ENCODE results near the gene PDGFD. TPM values are rescaled to one million over a fixed set of nuclear protein-coding genes. Genes with fewer than 3 reads are reported as not detected.

The PDGFD gene
- total RNA-seq, 1 experiment from 2014 or later = 2.6 TPM

DNA sequence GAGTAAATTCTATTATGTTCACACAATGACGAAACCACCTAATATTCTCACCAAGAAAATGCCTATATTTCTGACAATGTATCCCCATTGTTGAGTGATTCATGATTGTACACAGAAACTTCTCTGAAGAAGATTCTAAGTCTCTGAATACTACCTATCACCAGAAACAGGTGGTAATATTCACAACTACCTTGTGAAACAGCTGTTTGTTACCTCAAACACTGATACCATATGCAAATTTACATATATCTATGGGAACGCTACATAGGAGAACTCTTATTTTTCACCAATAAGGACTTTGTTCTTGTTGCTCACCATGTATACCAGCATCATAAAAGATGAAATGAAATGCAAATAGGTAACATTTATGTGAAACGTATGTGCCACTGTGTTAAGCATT is 59.3 kb downstream of the PDGFD start:
- DNase-seq (ENCODE audit: low spot score) (no peak), ATAC-seq (no peak)
- TF ChIP-seq, protein P1, sequence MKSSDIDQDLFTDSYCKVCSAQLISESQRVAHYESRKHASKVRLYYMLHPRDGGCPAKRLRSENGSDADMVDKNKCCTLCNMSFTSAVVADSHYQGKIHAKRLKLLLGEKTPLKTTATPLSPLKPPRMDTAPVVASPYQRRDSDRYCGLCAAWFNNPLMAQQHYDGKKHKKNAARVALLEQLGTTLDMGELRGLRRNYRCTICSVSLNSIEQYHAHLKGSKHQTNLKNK (CRISPR knock-in tag; IDR thresholded peaks at IDR 0.05) = no peak
- TF ChIP-seq, protein P2, sequence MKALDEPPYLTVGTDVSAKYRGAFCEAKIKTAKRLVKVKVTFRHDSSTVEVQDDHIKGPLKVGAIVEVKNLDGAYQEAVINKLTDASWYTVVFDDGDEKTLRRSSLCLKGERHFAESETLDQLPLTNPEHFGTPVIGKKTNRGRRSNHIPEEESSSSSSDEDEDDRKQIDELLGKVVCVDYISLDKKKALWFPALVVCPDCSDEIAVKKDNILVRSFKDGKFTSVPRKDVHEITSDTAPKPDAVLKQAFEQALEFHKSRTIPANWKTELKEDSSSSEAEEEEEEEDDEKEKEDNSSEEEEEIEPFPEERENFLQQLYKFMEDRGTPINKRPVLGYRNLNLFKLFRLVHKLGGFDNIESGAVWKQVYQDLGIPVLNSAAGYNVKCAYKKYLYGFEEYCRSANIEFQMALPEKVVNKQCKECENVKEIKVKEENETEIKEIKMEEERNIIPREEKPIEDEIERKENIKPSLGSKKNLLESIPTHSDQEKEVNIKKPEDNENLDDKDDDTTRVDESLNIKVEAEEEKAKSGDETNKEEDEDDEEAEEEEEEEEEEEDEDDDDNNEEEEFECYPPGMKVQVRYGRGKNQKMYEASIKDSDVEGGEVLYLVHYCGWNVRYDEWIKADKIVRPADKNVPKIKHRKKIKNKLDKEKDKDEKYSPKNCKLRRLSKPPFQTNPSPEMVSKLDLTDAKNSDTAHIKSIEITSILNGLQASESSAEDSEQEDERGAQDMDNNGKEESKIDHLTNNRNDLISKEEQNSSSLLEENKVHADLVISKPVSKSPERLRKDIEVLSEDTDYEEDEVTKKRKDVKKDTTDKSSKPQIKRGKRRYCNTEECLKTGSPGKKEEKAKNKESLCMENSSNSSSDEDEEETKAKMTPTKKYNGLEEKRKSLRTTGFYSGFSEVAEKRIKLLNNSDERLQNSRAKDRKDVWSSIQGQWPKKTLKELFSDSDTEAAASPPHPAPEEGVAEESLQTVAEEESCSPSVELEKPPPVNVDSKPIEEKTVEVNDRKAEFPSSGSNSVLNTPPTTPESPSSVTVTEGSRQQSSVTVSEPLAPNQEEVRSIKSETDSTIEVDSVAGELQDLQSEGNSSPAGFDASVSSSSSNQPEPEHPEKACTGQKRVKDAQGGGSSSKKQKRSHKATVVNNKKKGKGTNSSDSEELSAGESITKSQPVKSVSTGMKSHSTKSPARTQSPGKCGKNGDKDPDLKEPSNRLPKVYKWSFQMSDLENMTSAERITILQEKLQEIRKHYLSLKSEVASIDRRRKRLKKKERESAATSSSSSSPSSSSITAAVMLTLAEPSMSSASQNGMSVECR (CRISPR knock-in tag; IDR thresholded peaks at IDR 0.05; ENCODE audit: borderline replicate concordance) = no peak
- no peak for TF ChIP-seq OVOL2 (CRISPR knock-in tag; IDR thresholded peaks at IDR 0.05; ENCODE audit: borderline replicate concordance)
- TF ChIP-seq, protein P3, sequence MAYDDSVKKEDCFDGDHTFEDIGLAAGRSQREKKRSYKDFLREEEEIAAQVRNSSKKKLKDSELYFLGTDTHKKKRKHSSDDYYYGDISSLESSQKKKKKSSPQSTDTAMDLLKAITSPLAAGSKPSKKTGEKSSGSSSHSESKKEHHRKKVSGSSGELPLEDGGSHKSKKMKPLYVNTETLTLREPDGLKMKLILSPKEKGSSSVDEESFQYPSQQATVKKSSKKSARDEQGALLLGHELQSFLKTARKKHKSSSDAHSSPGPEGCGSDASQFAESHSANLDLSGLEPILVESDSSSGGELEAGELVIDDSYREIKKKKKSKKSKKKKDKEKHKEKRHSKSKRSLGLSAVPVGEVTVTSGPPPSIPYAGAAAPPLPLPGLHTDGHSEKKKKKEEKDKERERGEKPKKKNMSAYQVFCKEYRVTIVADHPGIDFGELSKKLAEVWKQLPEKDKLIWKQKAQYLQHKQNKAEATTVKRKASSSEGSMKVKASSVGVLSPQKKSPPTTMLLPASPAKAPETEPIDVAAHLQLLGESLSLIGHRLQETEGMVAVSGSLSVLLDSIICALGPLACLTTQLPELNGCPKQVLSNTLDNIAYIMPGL (CRISPR knock-in tag; IDR thresholded peaks at IDR 0.05) = no peak
- TF ChIP-seq JAZF1 (CRISPR knock-in tag; IDR thresholded peaks at IDR 0.05) = no peak
- no peak for TF ChIP-seq RORB (CRISPR knock-in tag; IDR thresholded peaks at IDR 0.05)
- TF ChIP-seq, protein P4, sequence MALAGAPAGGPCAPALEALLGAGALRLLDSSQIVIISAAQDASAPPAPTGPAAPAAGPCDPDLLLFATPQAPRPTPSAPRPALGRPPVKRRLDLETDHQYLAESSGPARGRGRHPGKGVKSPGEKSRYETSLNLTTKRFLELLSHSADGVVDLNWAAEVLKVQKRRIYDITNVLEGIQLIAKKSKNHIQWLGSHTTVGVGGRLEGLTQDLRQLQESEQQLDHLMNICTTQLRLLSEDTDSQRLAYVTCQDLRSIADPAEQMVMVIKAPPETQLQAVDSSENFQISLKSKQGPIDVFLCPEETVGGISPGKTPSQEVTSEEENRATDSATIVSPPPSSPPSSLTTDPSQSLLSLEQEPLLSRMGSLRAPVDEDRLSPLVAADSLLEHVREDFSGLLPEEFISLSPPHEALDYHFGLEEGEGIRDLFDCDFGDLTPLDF (CRISPR knock-in tag; IDR thresholded peaks at IDR 0.05) = no peak
- peaks cover 5% of the 10 kb centered on the region; the same call in 1 of the 2 replicates for H3K9me3 Mint-ChIP-seq
- H3K4me1 Mint-ChIP-seq = no peaks in the 10 kb centered on the region
- ChIA-PET CTCF (no interaction called here), POLR2A (no interaction called here)
- H3K36me3 Mint-ChIP-seq = peaks cover 2% of the 10 kb centered on the region; the same call in 1 of the 2 replicates
- H3K27ac Mint-ChIP-seq = no peak overlapping the region
- H3K27me3 Mint-ChIP-seq (ENCODE audit: low read depth) = no peaks in the 10 kb centered on the region
- H3K4me3 Mint-ChIP-seq = no peak overlapping the region

DNA sequence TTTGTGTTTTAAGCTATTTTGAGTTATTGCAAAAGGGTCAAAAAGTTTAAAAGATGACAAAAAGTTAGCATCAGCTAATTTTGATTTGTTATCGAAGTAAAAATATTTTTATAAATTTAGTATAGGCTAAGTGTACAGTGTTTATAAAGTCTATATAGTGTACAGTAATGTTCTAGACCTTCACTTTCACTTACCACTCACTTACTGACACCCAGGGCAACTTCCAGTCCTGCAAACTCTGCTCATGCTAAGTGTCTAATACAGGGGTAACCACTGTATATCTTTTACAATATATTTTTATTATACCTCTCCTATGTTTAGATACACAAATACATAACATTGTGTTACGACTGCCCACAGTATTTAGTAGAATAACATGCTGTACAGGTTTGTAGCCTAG is 59.7 kb downstream of the PDGFD start:
- H3K4me1 Mint-ChIP-seq = no peaks in the 10 kb centered on the region
- peaks cover 5% of the 10 kb centered on the region; the same call in 1 of the 2 replicates for H3K9me3 Mint-ChIP-seq
- DNase-seq (ENCODE audit: low spot score) (no peak), ATAC-seq (no peak)
- no peak overlapping the region for H3K4me3 Mint-ChIP-seq
- no peak overlapping the region for H3K27ac Mint-ChIP-seq
- CTCF ChIA-PET = no interaction called here
- H3K36me3 Mint-ChIP-seq = peaks cover 2% of the 10 kb centered on the region; the same call in 1 of the 2 replicates
- H3K27me3 Mint-ChIP-seq (ENCODE audit: low read depth) = no peaks in the 10 kb centered on the region
- POLR2A ChIA-PET = no interaction called here
- TF ChIP-seq IRF2 (CRISPR knock-in tag; IDR thresholded peaks at IDR 0.05; ENCODE audit: borderline replicate concordance, low read depth) (no peak), NFYB (CRISPR knock-in tag; conservative IDR thresholded peaks at IDR 0.05; ENCODE audit: low read depth) (no peak), SMAD4 (CRISPR knock-in tag; IDR thresholded peaks at IDR 0.05) (no peak), ZNF263 (CRISPR knock-in tag; IDR thresholded peaks at IDR 0.05; ENCODE audit: low read depth) (no peak), ZNF396 (CRISPR knock-in tag; IDR thresholded peaks at IDR 0.05; ENCODE audit: borderline replicate concordance) (no peak), CREB1 (CRISPR knock-in tag; IDR thresholded peaks at IDR 0.05) (no peak), TCF7 (CRISPR knock-in tag; IDR thresholded peaks at IDR 0.05; ENCODE audit: low read depth) (no peak)
- TF ChIP-seq, protein P5, sequence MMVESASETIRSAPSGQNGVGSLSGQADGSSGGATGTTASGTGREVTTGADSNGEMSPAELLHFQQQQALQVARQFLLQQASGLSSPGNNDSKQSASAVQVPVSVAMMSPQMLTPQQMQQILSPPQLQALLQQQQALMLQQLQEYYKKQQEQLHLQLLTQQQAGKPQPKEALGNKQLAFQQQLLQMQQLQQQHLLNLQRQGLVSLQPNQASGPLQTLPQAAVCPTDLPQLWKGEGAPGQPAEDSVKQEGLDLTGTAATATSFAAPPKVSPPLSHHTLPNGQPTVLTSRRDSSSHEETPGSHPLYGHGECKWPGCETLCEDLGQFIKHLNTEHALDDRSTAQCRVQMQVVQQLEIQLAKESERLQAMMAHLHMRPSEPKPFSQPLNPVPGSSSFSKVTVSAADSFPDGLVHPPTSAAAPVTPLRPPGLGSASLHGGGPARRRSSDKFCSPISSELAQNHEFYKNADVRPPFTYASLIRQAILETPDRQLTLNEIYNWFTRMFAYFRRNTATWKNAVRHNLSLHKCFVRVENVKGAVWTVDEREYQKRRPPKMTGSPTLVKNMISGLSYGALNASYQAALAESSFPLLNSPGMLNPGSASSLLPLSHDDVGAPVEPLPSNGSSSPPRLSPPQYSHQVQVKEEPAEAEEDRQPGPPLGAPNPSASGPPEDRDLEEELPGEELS (CRISPR knock-in tag; IDR thresholded peaks at IDR 0.05) = no peak
- TF ChIP-seq, protein P6, sequence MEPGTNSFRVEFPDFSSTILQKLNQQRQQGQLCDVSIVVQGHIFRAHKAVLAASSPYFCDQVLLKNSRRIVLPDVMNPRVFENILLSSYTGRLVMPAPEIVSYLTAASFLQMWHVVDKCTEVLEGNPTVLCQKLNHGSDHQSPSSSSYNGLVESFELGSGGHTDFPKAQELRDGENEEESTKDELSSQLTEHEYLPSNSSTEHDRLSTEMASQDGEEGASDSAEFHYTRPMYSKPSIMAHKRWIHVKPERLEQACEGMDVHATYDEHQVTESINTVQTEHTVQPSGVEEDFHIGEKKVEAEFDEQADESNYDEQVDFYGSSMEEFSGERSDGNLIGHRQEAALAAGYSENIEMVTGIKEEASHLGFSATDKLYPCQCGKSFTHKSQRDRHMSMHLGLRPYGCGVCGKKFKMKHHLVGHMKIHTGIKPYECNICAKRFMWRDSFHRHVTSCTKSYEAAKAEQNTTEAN (CRISPR knock-in tag; IDR thresholded peaks at IDR 0.05) = no peak
- TF ChIP-seq, protein P7, sequence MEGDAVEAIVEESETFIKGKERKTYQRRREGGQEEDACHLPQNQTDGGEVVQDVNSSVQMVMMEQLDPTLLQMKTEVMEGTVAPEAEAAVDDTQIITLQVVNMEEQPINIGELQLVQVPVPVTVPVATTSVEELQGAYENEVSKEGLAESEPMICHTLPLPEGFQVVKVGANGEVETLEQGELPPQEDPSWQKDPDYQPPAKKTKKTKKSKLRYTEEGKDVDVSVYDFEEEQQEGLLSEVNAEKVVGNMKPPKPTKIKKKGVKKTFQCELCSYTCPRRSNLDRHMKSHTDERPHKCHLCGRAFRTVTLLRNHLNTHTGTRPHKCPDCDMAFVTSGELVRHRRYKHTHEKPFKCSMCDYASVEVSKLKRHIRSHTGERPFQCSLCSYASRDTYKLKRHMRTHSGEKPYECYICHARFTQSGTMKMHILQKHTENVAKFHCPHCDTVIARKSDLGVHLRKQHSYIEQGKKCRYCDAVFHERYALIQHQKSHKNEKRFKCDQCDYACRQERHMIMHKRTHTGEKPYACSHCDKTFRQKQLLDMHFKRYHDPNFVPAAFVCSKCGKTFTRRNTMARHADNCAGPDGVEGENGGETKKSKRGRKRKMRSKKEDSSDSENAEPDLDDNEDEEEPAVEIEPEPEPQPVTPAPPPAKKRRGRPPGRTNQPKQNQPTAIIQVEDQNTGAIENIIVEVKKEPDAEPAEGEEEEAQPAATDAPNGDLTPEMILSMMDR (IDR thresholded peaks at IDR 0.05) = no peak
- TF ChIP-seq, protein P8, sequence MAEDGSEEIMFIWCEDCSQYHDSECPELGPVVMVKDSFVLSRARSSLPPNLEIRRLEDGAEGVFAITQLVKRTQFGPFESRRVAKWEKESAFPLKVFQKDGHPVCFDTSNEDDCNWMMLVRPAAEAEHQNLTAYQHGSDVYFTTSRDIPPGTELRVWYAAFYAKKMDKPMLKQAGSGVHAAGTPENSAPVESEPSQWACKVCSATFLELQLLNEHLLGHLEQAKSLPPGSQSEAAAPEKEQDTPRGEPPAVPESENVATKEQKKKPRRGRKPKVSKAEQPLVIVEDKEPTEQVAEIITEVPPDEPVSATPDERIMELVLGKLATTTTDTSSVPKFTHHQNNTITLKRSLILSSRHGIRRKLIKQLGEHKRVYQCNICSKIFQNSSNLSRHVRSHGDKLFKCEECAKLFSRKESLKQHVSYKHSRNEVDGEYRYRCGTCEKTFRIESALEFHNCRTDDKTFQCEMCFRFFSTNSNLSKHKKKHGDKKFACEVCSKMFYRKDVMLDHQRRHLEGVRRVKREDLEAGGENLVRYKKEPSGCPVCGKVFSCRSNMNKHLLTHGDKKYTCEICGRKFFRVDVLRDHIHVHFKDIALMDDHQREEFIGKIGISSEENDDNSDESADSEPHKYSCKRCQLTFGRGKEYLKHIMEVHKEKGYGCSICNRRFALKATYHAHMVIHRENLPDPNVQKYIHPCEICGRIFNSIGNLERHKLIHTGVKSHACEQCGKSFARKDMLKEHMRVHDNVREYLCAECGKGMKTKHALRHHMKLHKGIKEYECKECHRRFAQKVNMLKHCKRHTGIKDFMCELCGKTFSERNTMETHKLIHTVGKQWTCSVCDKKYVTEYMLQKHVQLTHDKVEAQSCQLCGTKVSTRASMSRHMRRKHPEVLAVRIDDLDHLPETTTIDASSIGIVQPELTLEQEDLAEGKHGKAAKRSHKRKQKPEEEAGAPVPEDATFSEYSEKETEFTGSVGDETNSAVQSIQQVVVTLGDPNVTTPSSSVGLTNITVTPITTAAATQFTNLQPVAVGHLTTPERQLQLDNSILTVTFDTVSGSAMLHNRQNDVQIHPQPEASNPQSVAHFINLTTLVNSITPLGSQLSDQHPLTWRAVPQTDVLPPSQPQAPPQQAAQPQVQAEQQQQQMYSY (CRISPR knock-in tag; IDR thresholded peaks at IDR 0.05) = no peak

All from WTC11 (cell line).